ENCODE data around the gene ALAS1. TPM values are rescaled to one million over a fixed set of nuclear protein-coding genes. Genes with fewer than 3 reads are reported as not detected.

Gene ALAS1
- total and polyA plus RNA-seq, 8 donors: 19.6 to 75.3 (median 39.1) TPM

GRCh38 chr3:52240059-52240885 lies 42.3 kb downstream of the ALAS1 start:
- TF ChIP-seq EP300 (IDR thresholded peaks at IDR 0.05) (no peak), CTCF (IDR thresholded peaks at IDR 0.05) (peak in 1 of 7 experiments; percentile 10), POLR2AphosphoS5 (IDR thresholded peaks at IDR 0.05) (no peak), POLR2A (IDR thresholded peaks at IDR 0.05) (no peak)
- DNase-seq: peak in 1 of 2 donors; percentile 78
- H3K9me3 ChIP-seq: no peaks in the 10 kb centered on the region
- no peaks in the 10 kb centered on the region for H3K27me3 ChIP-seq
- H3K4me3 ChIP-seq: peak overlapping the region; percentile 81 to 94 (median 94)
- H3K27ac ChIP-seq: peak overlapping the region in 4 of 5 donors; percentile 4 to 93 (median 93)
- peaks cover 50 to 70% (median 60%) of the 10 kb centered on the region in 4 donors for H3K4me1 ChIP-seq
- 80 to 100% (median 95%) methylated on average over 1 of the region's 1 CpG for WGBS, 5 donors
- intact Hi-C loops (cut with DNase I; ENCODE audit: low total_unique reads): no loop called here
- no peaks in the 10 kb centered on the region for H3K36me3 ChIP-seq

DNA sequence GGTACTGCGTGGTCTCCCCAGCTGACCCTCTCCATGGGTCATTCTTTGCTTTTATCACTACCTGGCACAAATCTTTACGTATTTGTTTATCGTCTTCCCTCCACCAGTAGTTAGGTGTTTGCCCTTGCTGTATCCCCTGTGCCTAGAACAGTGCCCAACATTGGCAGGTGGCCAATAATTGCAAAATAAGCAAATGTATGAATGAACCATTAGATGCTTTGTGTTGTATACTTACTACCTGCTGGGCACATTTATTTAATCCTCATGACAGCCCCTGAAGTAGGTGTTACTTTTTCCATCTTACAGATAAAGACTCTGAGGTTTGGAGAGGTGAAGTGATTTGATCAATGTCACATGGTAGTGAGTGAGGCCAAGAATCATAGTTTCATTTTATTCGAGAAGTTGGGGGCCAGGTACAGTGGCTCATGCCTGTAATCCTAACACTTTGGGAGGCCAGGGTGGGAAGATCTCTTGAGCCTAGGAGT lies 43.0 kb downstream of the ALAS1 start:
- H3K27ac ChIP-seq: peak overlapping the region in 3 of 5 donors; percentile 93
- DNase-seq: peak in 1 of 2 donors; percentile 5
- no peaks in the 10 kb centered on the region for H3K9me3 ChIP-seq
- H3K36me3 ChIP-seq: no peaks in the 10 kb centered on the region
- WGBS, 5 donors: 77 to 87% (median 79%) methylated on average over 4 of the region's 4 CpGs
- TF ChIP-seq EP300 (IDR thresholded peaks at IDR 0.05) (no peak), POLR2A (IDR thresholded peaks at IDR 0.05) (no peak), POLR2AphosphoS5 (IDR thresholded peaks at IDR 0.05) (no peak), CTCF (IDR thresholded peaks at IDR 0.05) (no peak)
- H3K4me3 ChIP-seq: no peak overlapping the region
- H3K4me1 ChIP-seq: peaks cover 49 to 68% (median 60%) of the 10 kb centered on the region in 4 donors
- intact Hi-C loops (cut with DNase I; ENCODE audit: low total_unique reads): no loop called here
- no peaks in the 10 kb centered on the region for H3K27me3 ChIP-seq

DNA sequence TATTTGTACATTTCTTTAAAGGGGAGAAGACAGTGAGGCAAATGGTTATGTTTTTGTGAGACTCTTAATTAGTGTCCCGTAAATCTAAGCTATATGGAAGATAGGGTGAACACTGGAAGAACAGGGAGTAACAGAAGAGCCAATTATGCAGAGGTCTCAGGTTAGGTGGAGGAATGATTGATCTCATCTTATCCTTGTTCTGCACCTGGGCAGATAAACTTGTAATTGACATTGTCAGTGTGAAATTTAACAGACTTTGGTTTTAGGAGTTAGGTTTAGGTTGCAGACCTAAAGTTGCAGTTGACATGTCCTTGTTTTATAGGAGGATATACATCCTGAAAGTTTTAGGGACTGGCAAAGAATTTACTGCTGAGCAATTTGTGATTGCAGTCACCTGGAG lies 44.1 kb downstream of the ALAS1 start:
- intact Hi-C loops (cut with DNase I; ENCODE audit: low total_unique reads): no loop called here
- Histone ChIP-seq H3K4me3 (no peak overlapping the region), H3K27me3 (no peaks in the 10 kb centered on the region), H3K4me1 (peaks cover 49 to 68% (median 59%) of the 10 kb centered on the region in 4 donors), H3K36me3 (no peaks in the 10 kb centered on the region), H3K27ac (no peak overlapping the region), H3K9me3 (no peaks in the 10 kb centered on the region)
- 80 to 86% (median 85%) methylated on average over 1 of the region's 1 CpG for WGBS, 5 donors
- TF ChIP-seq POLR2A (IDR thresholded peaks at IDR 0.05): no peak
- TF ChIP-seq POLR2AphosphoS5 (IDR thresholded peaks at IDR 0.05): no peak
- no peak for TF ChIP-seq CTCF (IDR thresholded peaks at IDR 0.05)
- TF ChIP-seq EP300 (IDR thresholded peaks at IDR 0.05): no peak
- no peak for DNase-seq

GRCh38 chr3:52243791-52244628 lies 46.0 kb downstream of the ALAS1 start:
- Histone ChIP-seq H3K4me1 (peaks cover 36 to 62% (median 46%) of the 10 kb centered on the region in 4 donors), H3K27ac (peak overlapping the region in 4 of 5 donors; percentile 80 to 93 (median 90)), H3K36me3 (peaks cover 0 to 16% (median 13%) of the 10 kb centered on the region in 4 donors), H3K27me3 (no peaks in the 10 kb centered on the region), H3K9me3 (no peaks in the 10 kb centered on the region), H3K4me3 (no peak overlapping the region)
- DNase-seq: peak in 1 of 2 donors; percentile 42
- TF ChIP-seq POLR2A (IDR thresholded peaks at IDR 0.05): no peak
- TF ChIP-seq CTCF (IDR thresholded peaks at IDR 0.05): no peak
- no peak for TF ChIP-seq EP300 (IDR thresholded peaks at IDR 0.05)
- TF ChIP-seq POLR2AphosphoS5 (IDR thresholded peaks at IDR 0.05): no peak
- 74 to 85% (median 78%) methylated on average over 7 to 9 of the region's 9 CpGs for WGBS, 5 donors
- intact Hi-C loops (cut with DNase I; ENCODE audit: low total_unique reads): no loop called here
